HepG2 (cell line): ENCODE results near the gene ACTRT2.

ENCODE experiments used
- ADNP ChIP-seq: sonication (generic); formaldehyde crosslinking; IDR thresholded peaks from 2 replicates; pipeline ENCODE4 v1.4.0; 2020; ENCODE audit warnings: missing genetic modification reagents
- ATF1 ChIP-seq: IDR thresholded peaks from 2 replicates; pipeline ENCODE4 v1.6.1; 2016; ENCODE audit warnings: mild to moderate bottlenecking, control low read depth
- CBX5 ChIP-seq: sonication (generic); formaldehyde crosslinking; IDR thresholded peaks from 2 replicates; pipeline ENCODE4 v1.4.0; 2020; ENCODE audit warnings: missing genetic modification reagents, borderline replicate concordance
- ETV6 ChIP-seq: sonication (generic); formaldehyde crosslinking; conservative IDR thresholded peaks from 2 replicates; pipeline ENCODE4 v1.4.0; 2020; ENCODE audit warnings: missing genetic modification reagents
- MYC ChIP-seq: sonication (generic); formaldehyde crosslinking; IDR thresholded peaks from 2 replicates; pipeline ENCODE4 v1.9.0; 2021; ENCODE audit warnings: missing genetic modification reagents, borderline replicate concordance
- POLR2AphosphoS2 ChIP-seq: IDR thresholded peaks from 2 replicates; pipeline ENCODE4 v1.6.1; 2011; ENCODE audit warnings: low read depth, low read length, improper control_type of control experiment
- PRDM10 ChIP-seq: sonication (generic); formaldehyde crosslinking; IDR thresholded peaks from 2 replicates; pipeline ENCODE4 v1.4.0; 2020; ENCODE audit warnings: low read depth, missing genetic modification reagents
- WIZ ChIP-seq: sonication (generic); formaldehyde crosslinking; IDR thresholded peaks from 2 replicates; pipeline ENCODE4 v1.5.1; 2020; ENCODE audit warnings: mild to moderate bottlenecking, missing genetic modification reagents
- ZBTB8A ChIP-seq: sonication (generic); formaldehyde crosslinking; IDR thresholded peaks from 2 replicates; pipeline ENCODE4 v1.4.0; 2020; ENCODE audit warnings: mild to moderate bottlenecking, low read depth, missing genetic modification reagents, borderline replicate concordance
- ZNF138 ChIP-seq: sonication (generic); formaldehyde crosslinking; IDR thresholded peaks from 2 replicates; pipeline ENCODE4 v1.5.0; 2020; ENCODE audit warnings: mild to moderate bottlenecking, low read depth, missing genetic modification reagents

DNA sequence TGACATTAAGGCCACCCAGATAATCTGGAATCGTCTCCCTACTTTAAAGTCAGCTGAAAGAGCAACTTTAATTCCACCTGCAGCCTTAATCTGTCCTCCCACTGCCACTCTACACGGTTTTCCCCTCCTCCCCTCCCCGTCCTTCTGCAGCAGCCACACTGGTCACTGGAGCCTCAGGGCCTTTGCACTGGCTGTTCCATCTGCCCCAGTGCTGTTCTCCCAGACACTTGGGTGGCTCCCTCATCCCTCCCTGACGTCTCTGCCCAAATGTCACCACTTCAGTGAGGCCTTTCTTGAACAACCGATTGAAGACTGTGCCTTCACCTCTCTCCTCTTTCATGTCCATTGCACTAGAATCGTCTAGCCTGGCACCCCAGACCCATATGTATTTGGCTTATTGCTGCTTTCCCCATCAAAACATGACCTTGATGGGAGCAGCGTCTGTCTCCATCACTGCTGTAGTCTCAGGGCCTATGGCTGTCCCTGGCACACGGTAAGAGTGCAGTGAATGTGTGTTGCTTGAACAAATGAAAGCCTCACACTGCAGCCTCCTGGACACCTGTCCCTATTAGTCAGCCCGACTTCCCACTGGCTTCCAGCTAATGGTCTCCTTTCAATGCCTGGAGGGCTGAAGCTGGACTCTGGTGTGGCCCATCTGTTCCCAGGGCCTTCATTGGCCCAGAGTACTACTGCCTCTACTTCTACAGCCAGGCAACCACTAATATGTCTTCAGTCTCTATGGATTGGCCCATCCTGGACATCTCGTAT lies 37.2 kb downstream of the ACTRT2 start:
- no peak for TF ChIP-seq PRDM10
- TF ChIP-seq ATF1 (CRISPR knock-in tag), result no peak
- TF ChIP-seq POLR2AphosphoS2, result no peak
- no peak for TF ChIP-seq MYC
- no peak for TF ChIP-seq ADNP (CRISPR knock-in tag)
- no peak for TF ChIP-seq ZNF138 (CRISPR knock-in tag)
- no peak for TF ChIP-seq WIZ (CRISPR knock-in tag)
- no peak for TF ChIP-seq CBX5 (CRISPR knock-in tag)
- TF ChIP-seq ZBTB8A (CRISPR knock-in tag), result no peak
- TF ChIP-seq ETV6 (CRISPR knock-in tag), result no peak
